Fibroblast of the aortic adventitia (primary cell): ENCODE results near the gene E4F1. TPM values are rescaled to one million over a fixed set of nuclear protein-coding genes. Genes with fewer than 3 reads are reported as not detected.

Experiments used
- DNase-seq: peaks from one replicate; pipeline ENCODE4 v3.0.0-alpha.2; 2010; ENCODE audit warnings: low read depth
- H3K4me3 ChIP-seq: 2 replicates; pipeline ENCODE4 v1.5.1; 2011; ENCODE audit warnings: low read depth, mild to moderate bottlenecking, control low read depth, low read length, moderate library complexity
- CTCF ChIP-seq: IDR thresholded peaks from 2 replicates; pipeline ENCODE4 v1.5.1; 2011; ENCODE audit warnings: mild to moderate bottlenecking, low read length, control low read depth, inconsistent platforms; ENCODE audit not compliant: insufficient read depth
- total RNA-seq: library from RNA; depleted of rRNA; stranded (reverse); fragments of >200 nt; gene quantifications from 2 replicates; pipeline ENCODE4 v1.2.3, GENCODE V29; 2012; ENCODE audit warnings: low replicate concordance

The E4F1 gene
- total RNA-seq, 1 donor, result 18.7 TPM

- no peak for DNase-seq
- TF ChIP-seq CTCF, result no peak
- no peak within 1 kb of the TSS for H3K4me3 ChIP-seq
These were observed 12.7 kb upstream of the E4F1 start, which contains the start of gene BRICD5 for GRCh38 chr16:2210386-2211365. TSS of gene BRICD5 (minus strand) at chr16:2210863. CDS start at chr16:2210833, 30 bp downstream.

GRCh38 chr16:2211923-2212347 lies 11.5 kb upstream of the E4F1 start:
- no peak overlapping the region for H3K4me3 ChIP-seq
- TF ChIP-seq CTCF, result no peak
- no peak for DNase-seq

- no peak for TF ChIP-seq CTCF
- H3K4me3 ChIP-seq, result peak overlapping the region; percentile 74
- DNase-seq, result no peak
These were observed 10.7 kb upstream of the E4F1 start for GRCh38 chr16:2212362-2213324.

- no peak for TF ChIP-seq CTCF
- peak overlapping the region; percentile 74 for H3K4me3 ChIP-seq
- no peak for DNase-seq
These were observed 9.3 kb upstream of the E4F1 start for GRCh38 chr16:2213817-2214718.

- no peak for DNase-seq
- no peak for TF ChIP-seq CTCF
These were observed 8.7 kb upstream of the E4F1 start, which contains the start of gene PGP for GRCh38 chr16:2214719-2214968. TSS of gene PGP (minus strand) at chr16:2214840. CDS start at chr16:2214777, 63 bp downstream.

GRCh38 chr16:2216330-2216729 lies 7.1 kb upstream of the E4F1 start:
- no peak for TF ChIP-seq CTCF
- no peak overlapping the region for H3K4me3 ChIP-seq
- no peak for DNase-seq

More at GRCh38 chr16:2214719-2214968, 8.7 kb upstream of the E4F1 start, which contains the start of gene PGP:
- peak within 1 kb of the TSS; percentile 80 for H3K4me3 ChIP-seq
